Measurements from ENCODE around the gene DMXL1. TPM values are rescaled to one million over a fixed set of nuclear protein-coding genes. Genes with fewer than 3 reads are reported as not detected.

Gene DMXL1
- total and polyA plus RNA-seq, 2 experiments from 2014 or later, result 19.5 to 37.4 TPM

DNA sequence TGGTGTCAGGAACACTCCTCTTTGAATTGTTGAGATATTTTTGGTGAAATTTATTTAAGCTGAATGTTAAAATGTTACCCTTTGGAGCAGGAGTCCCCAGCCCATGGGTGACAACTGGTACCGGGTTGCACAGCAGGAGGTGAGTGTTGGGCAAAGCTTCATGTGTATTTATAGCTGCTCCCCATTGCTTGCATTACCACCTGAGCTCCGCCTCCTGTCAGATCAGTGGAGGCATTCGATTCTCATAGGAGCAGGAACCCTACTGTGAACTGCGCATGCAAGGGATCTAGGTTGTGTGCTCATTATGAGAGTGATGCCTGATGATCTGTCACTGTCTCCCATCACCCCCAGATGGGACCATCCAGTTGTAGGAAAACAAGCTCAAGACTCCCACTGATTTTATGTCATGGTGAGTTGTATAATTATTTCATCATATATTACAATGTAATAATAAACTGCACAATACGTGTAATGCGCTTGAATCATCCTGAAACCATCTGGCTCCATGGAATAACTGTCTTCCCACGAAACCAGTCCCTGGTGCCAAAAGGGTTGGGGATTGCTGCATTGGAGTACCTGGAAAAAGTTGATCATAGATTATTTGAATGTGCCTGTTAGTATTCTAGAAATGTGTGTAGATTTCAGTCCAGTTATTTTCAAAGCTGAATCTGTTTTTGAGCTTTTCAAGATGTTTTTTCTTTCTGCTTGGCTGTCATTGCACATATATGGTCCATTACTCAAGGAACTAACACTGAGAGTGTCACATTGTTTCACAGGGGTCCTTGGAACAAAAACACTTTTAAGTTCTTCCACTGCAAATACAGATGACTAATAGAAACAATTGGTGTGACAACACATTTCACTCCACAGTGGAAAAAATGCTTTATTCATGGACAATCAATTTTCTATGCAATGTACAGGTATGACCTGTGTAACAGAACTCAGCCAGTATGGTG, 180.3 kb downstream of the DMXL1 start:
- Histone ChIP-seq H3K27ac (no peak overlapping the region), H3K36me3 (peaks cover 6% of the 10 kb centered on the region), H3K4me1 (ENCODE audit: low read depth) (no peaks in the 10 kb centered on the region), H3K4me3 (no peak overlapping the region), H3K9me3 (ENCODE audit: low read depth) (no peaks in the 10 kb centered on the region), H3K27me3 (no peaks in the 10 kb centered on the region)
- DNase-seq (ENCODE audit: low read depth in 1 of 2, low spot score in 1 of 2), result peak in 1 of 2 donors; percentile 6
- TF ChIP-seq, protein P1, sequence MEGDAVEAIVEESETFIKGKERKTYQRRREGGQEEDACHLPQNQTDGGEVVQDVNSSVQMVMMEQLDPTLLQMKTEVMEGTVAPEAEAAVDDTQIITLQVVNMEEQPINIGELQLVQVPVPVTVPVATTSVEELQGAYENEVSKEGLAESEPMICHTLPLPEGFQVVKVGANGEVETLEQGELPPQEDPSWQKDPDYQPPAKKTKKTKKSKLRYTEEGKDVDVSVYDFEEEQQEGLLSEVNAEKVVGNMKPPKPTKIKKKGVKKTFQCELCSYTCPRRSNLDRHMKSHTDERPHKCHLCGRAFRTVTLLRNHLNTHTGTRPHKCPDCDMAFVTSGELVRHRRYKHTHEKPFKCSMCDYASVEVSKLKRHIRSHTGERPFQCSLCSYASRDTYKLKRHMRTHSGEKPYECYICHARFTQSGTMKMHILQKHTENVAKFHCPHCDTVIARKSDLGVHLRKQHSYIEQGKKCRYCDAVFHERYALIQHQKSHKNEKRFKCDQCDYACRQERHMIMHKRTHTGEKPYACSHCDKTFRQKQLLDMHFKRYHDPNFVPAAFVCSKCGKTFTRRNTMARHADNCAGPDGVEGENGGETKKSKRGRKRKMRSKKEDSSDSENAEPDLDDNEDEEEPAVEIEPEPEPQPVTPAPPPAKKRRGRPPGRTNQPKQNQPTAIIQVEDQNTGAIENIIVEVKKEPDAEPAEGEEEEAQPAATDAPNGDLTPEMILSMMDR (IDR thresholded peaks at IDR 0.05; ENCODE audit: low read depth, low read length), result no peak

DNA sequence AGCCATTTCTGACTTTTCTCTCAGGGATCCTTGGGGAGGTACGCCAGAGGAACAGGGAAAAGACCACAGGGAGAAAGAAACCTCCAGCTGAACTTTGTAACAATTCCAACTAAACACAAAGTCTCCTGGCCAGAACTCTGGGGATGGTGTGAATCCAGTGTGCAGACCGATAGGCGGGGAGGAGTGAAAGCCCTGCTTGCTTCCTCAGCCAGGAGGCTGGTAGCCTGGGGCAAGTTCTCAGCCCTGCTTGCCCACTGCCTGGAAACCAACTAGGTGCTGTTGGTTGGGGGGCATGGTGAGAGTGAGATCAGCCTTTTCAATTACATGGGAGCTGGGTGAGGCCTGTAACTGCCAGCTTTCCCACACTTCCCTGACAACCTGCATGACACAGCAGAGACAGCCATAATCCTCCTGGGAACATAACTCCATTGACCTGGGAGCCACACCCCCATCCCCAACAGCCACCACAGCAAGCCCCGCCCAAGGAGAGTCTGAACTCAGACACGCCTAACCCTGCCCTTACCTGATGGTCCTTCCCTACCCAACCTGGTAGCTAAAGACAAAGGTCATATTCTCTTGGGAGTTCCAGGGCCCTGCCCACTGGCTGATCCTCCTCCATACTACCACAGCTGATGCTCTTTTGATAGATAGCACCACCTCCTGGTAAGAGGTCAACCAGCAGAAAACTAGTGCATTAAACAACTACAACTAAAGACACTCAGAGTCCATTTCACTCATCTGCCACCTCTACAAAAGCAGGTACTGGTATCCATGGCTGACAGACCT, 184.9 kb downstream of the DMXL1 start:
- TF ChIP-seq, protein P1 (IDR thresholded peaks at IDR 0.05; ENCODE audit: low read depth, low read length), result peak; percentile 34
- DNase-seq (ENCODE audit: low read depth in 1 of 2, low spot score in 1 of 2), result peak in 1 of 2 donors; percentile 33

GRCh38 chr5:119257613-119258012, 186.7 kb downstream of the DMXL1 start:
- TF ChIP-seq, protein P1 (IDR thresholded peaks at IDR 0.05; ENCODE audit: low read depth, low read length), result no peak
- no peaks in the 10 kb centered on the region for H3K27me3 ChIP-seq
- no peak overlapping the region for H3K4me3 ChIP-seq
- no peak overlapping the region for H3K27ac ChIP-seq
- no peaks in the 10 kb centered on the region for H3K4me1 ChIP-seq (ENCODE audit: low read depth)
- no peaks in the 10 kb centered on the region for H3K36me3 ChIP-seq
- no peak for DNase-seq (ENCODE audit: low read depth in 1 of 2, low spot score in 1 of 2)
- H3K9me3 ChIP-seq (ENCODE audit: low read depth), result no peaks in the 10 kb centered on the region

More for the DNA sequence above, 184.9 kb downstream of the DMXL1 start:
- Histone ChIP-seq H3K27ac (no peak overlapping the region), H3K4me1 (ENCODE audit: low read depth) (no peaks in the 10 kb centered on the region), H3K36me3 (no peaks in the 10 kb centered on the region), H3K27me3 (no peaks in the 10 kb centered on the region), H3K9me3 (ENCODE audit: low read depth) (no peaks in the 10 kb centered on the region), H3K4me3 (no peak overlapping the region)

- Histone ChIP-seq H3K27ac (peak overlapping the region; percentile 42), H3K36me3 (no peaks in the 10 kb centered on the region), H3K4me3 (no peak overlapping the region), H3K9me3 (ENCODE audit: low read depth) (no peaks in the 10 kb centered on the region), H3K27me3 (no peaks in the 10 kb centered on the region), H3K4me1 (ENCODE audit: low read depth) (peaks cover 14% of the 10 kb centered on the region)
- no peak for DNase-seq (ENCODE audit: low read depth in 1 of 2, low spot score in 1 of 2)
- TF ChIP-seq, protein P1 (IDR thresholded peaks at IDR 0.05; ENCODE audit: low read depth, low read length), result no peak
These were observed 192.8 kb downstream of the DMXL1 start for GRCh38 chr5:119263639-119264038.

- TF ChIP-seq, protein P1 (IDR thresholded peaks at IDR 0.05; ENCODE audit: low read depth, low read length), result no peak
- DNase-seq (ENCODE audit: low read depth in 1 of 2, low spot score in 1 of 2), result no peak
- Histone ChIP-seq H3K27ac (peak overlapping the region; percentile 42), H3K4me1 (ENCODE audit: low read depth) (peaks cover 14% of the 10 kb centered on the region), H3K9me3 (ENCODE audit: low read depth) (no peaks in the 10 kb centered on the region), H3K36me3 (no peaks in the 10 kb centered on the region), H3K27me3 (no peaks in the 10 kb centered on the region), H3K4me3 (no peak overlapping the region)
These were observed 193.3 kb downstream of the DMXL1 start for GRCh38 chr5:119264186-119264585.

Data from cardiac muscle cell (in vitro differentiated cells and primary cell).